IMR-90 (cell line): ENCODE measurements around the gene TMEM37. TPM values are rescaled to one million over a fixed set of nuclear protein-coding genes. Genes with fewer than 3 reads are reported as not detected.

Source experiments
- ATAC-seq: fragments of 200-7000 bp; cut with Tn5 transposase; 2 replicates; pipeline ENCODE4 v1.9.1; 2020; ENCODE audit warnings: low read depth, mild to moderate bottlenecking, moderate library complexity
- BruUV-seq: library from RNA; stranded (reverse); fragments of 400-500 nt; replicated peaks from 2 replicates; lab custom pipeline; 2021; lab: Mats Ljungman, UMichigan
- CTCF ChIA-PET: fragments of 300-600 bp; formaldehyde crosslinking; extraction: SDS; loops from one replicate; lab custom pipeline; 2021; ENCODE audit warnings: antibody characterized with exemption; lab: Yijun Ruan, JAX
- POLR2A ChIA-PET: fragments of 300-600 bp; sonication (Branson Sonifier 250); formaldehyde crosslinking; loops from one replicate; lab custom pipeline; 2022; ENCODE audit warnings: antibody characterized with exemption; ENCODE audit not compliant: unreplicated experiment; lab: Charles Lee
- DNase-seq: peaks from one replicate; pipeline ENCODE4 v3.0.0; 2013
- H2AFZ ChIP-seq: replicated peaks from 2 replicates; pipeline ENCODE3; 2013; ENCODE audit warnings: low read length, mild to moderate bottlenecking; ENCODE audit not compliant: poor library complexity
- H2AK5ac ChIP-seq: 2 replicates; pipeline ENCODE4 v1.6.1; 2013; ENCODE audit warnings: low read depth, low read length, inconsistent platforms
- H2AK9ac ChIP-seq: replicated peaks from 2 replicates; pipeline ENCODE3; 2013; ENCODE audit warnings: mild to moderate bottlenecking, low read depth, low read length, moderate library complexity; ENCODE audit not compliant: poor library complexity
- H2BK120ac ChIP-seq: 2 replicates; pipeline ENCODE4 v1.6.1; 2013; ENCODE audit warnings: low read depth, low read length, inconsistent platforms
- H2BK15ac ChIP-seq: 3 replicates; pipeline ENCODE4 v1.6.1; 2013; ENCODE audit warnings: low read depth, low read length, inconsistent platforms
- H2BK20ac ChIP-seq: 2 replicates; pipeline ENCODE4 v1.6.1; 2013; ENCODE audit warnings: low read depth, mild to moderate bottlenecking, inconsistent platforms, low read length, moderate library complexity
- H2BK5ac ChIP-seq: 2 replicates; pipeline ENCODE4 v1.6.1; 2013; ENCODE audit warnings: mild to moderate bottlenecking, low read depth, low read length, inconsistent platforms; ENCODE audit not compliant: poor library complexity, severe bottlenecking
- H3K14ac ChIP-seq: replicated peaks from 2 replicates; pipeline ENCODE4 v1.6.1; 2013; ENCODE audit warnings: low read depth, low read length, inconsistent platforms
- H3K18ac ChIP-seq: 2 replicates; pipeline ENCODE4 v1.6.1; 2013; ENCODE audit warnings: low read depth, low read length, control low read depth
- H3K23ac ChIP-seq: 2 replicates; pipeline ENCODE4 v1.6.1; 2013; ENCODE audit warnings: low read depth, low read length, inconsistent platforms
- H3K27ac ChIP-seq: 2 replicates; pipeline ENCODE4 v1.5.1; 2013; ENCODE audit warnings: mild to moderate bottlenecking, control low read depth, low read length; ENCODE audit not compliant: insufficient read depth
- H3K27me3 ChIP-seq: 2 replicates; pipeline ENCODE4 v1.6.1; 2013; ENCODE audit warnings: low read length; ENCODE audit not compliant: control insufficient read depth, insufficient read depth
- H3K36me3 ChIP-seq: 2 replicates; pipeline ENCODE4 v1.6.1; 2013; ENCODE audit warnings: low read length, mixed read lengths; ENCODE audit not compliant: control insufficient read depth, insufficient read depth
- H3K4ac ChIP-seq: 2 replicates; pipeline ENCODE4 v1.6.1; 2013; ENCODE audit warnings: low read depth, low read length, inconsistent platforms
- H3K4me1 ChIP-seq: 2 replicates; pipeline ENCODE4 v1.6.1; 2013; ENCODE audit warnings: low read length, mixed read lengths; ENCODE audit not compliant: control insufficient read depth, insufficient read depth
- H3K4me2 ChIP-seq: 2 replicates; pipeline ENCODE4 v1.6.1; 2013; ENCODE audit warnings: low read depth, mild to moderate bottlenecking, control low read depth, low read length, moderate library complexity
- H3K4me3 ChIP-seq: 2 replicates; pipeline ENCODE4 v1.5.1; 2013; ENCODE audit warnings: low read depth, mild to moderate bottlenecking, control low read depth, low read length, moderate library complexity; ENCODE audit not compliant: insufficient read depth
- H3K56ac ChIP-seq: 2 replicates; pipeline ENCODE4 v1.6.1; 2013; ENCODE audit warnings: low read length, inconsistent platforms; ENCODE audit not compliant: insufficient read depth; ENCODE audit errors: extremely low read depth
- H3K79me1 ChIP-seq, 2 experiments: 2 replicates each; pipeline ENCODE4 v1.6.1; 2013; ENCODE audit warnings: low read length in 2 of 2, inconsistent platforms in 1 of 2, low read depth in 1 of 2
- H3K9ac ChIP-seq: 2 replicates; pipeline ENCODE4 v1.6.1; 2013; ENCODE audit warnings: low read depth, low read length, control low read depth
- H3K9me1 ChIP-seq: 2 replicates; pipeline ENCODE4 v1.6.1; 2013; ENCODE audit warnings: low read length, inconsistent platforms; ENCODE audit not compliant: insufficient read depth
- H3K9me3 ChIP-seq: 2 replicates; pipeline ENCODE4 v1.6.1; 2013; ENCODE audit warnings: low read length; ENCODE audit not compliant: control insufficient read depth, insufficient read depth
- H4K20me1 ChIP-seq: 2 replicates; pipeline ENCODE4 v1.6.1; 2013; ENCODE audit warnings: low read length, inconsistent platforms; ENCODE audit not compliant: insufficient read depth
- H4K5ac ChIP-seq: 2 replicates; pipeline ENCODE4 v1.6.1; 2013; ENCODE audit warnings: mild to moderate bottlenecking, low read depth, low read length, control low read depth
- H4K8ac ChIP-seq, 2 experiments: 2 replicates each; pipeline ENCODE4 v1.6.1; 2013; ENCODE audit warnings: low read depth in 2 of 2, low read length in 2 of 2, control low read depth in 1 of 2, inconsistent platforms in 1 of 2
- H4K91ac ChIP-seq: 2 replicates; pipeline ENCODE4 v1.6.1; 2013; ENCODE audit warnings: low read depth, low read length, inconsistent platforms; ENCODE audit not compliant: insufficient read depth
- BHLHE40 ChIP-seq: fragments of 150-350 bp; IDR thresholded peaks from 2 replicates; pipeline ENCODE4 v1.6.1; 2016; ENCODE audit warnings: mild to moderate bottlenecking, low read depth, low read length
- CEBPB ChIP-seq: IDR thresholded peaks from 2 replicates; pipeline ENCODE4 v1.6.1; 2012; ENCODE audit warnings: low read depth, low read length, improper control_type of control experiment
- CHD1 ChIP-seq: IDR thresholded peaks from 2 replicates; pipeline ENCODE4 v1.6.1; 2012; ENCODE audit warnings: low read depth, low read length, improper control_type of control experiment
- FOS ChIP-seq: fragments of 150-350 bp; IDR thresholded peaks from 2 replicates; pipeline ENCODE4 v1.6.1; 2016; ENCODE audit warnings: low read depth, low read length
- MAFK ChIP-seq: IDR thresholded peaks from 2 replicates; pipeline ENCODE4 v1.6.1; 2012; ENCODE audit warnings: low read depth, low read length, improper control_type of control experiment
- MAZ ChIP-seq: IDR thresholded peaks from 2 replicates; pipeline ENCODE4 v1.6.1; 2012; ENCODE audit warnings: low read depth, mild to moderate bottlenecking, low read length, improper control_type of control experiment, moderate library complexity, borderline replicate concordance
- MXI1 ChIP-seq: IDR thresholded peaks from 2 replicates; pipeline ENCODE4 v1.6.1; 2012; ENCODE audit warnings: low read depth, mild to moderate bottlenecking, low read length, moderate library complexity, borderline replicate concordance
- NFE2L2 ChIP-seq: fragments of 150-350 bp; IDR thresholded peaks from 2 replicates; pipeline ENCODE4 v1.6.1; 2016; ENCODE audit warnings: low read depth, mild to moderate bottlenecking, low read length
- POLR2A ChIP-seq: IDR thresholded peaks from 2 replicates; pipeline ENCODE4 v1.6.1; 2012; ENCODE audit warnings: mild to moderate bottlenecking, low read depth, low read length
- RAD21 ChIP-seq: IDR thresholded peaks from 2 replicates; pipeline ENCODE4 v1.6.1; 2012; ENCODE audit warnings: low read length, improper control_type of control experiment
- RCOR1 ChIP-seq: IDR thresholded peaks from 2 replicates; pipeline ENCODE4 v1.6.1; 2012; ENCODE audit warnings: mild to moderate bottlenecking, low read length, improper control_type of control experiment; ENCODE audit not compliant: insufficient replicate concordance
- RFX5 ChIP-seq: IDR thresholded peaks from 2 replicates; pipeline ENCODE4 v1.8.0; 2012; ENCODE audit warnings: low read depth, mild to moderate bottlenecking, low read length, moderate library complexity
- SMC3 ChIP-seq: fragments of 150-350 bp; IDR thresholded peaks from 2 replicates; pipeline ENCODE4 v1.6.1; 2016; ENCODE audit warnings: low read depth, mild to moderate bottlenecking, antibody characterized with exemption, low read length, moderate library complexity
- WGBS, 2 experiments: methylation state at CpG; one replicate each; pipeline versions ENCODE4 v1.1.5 to v1.1.7; 2013; ENCODE audit warnings: missing lambda C conversion rate in 2 of 2; ENCODE audit not compliant: insufficient read length in 1 of 2; ENCODE audit errors: extremely low coverage in 2 of 2; 5-methylcytosine and 5-hydroxymethylcytosine counted together
- dilution Hi-C: fragments of 300-500 bp; cut with HindIII; formaldehyde crosslinking; loops from one replicate; pipeline ENCODE4 v1.14.3; 2018; ENCODE audit warnings: low sequenced_read_pairs; ENCODE audit not compliant: unreplicated experiment
- in situ Hi-C: fragments of 300-500 bp; cut with MboI; formaldehyde crosslinking; loops from 3 replicates; pipeline ENCODE4 v1.14.3; 2019; ENCODE audit warnings: low sequenced_read_pairs, inconsistent platforms, mixed read lengths
- intact Hi-C: fragments of 100-400 bp; cut with micrococcal nuclease; formaldehyde crosslinking; loops from 2 replicates; pipeline ENCODE4 v1.10.0; 2022
- polyA plus RNA-seq, 3 experiments: library from polyadenylated mRNA; depleted of rRNA; stranded (reverse); fragments of >200 nt; gene quantifications; 2 replicates each; pipeline ENCODE4 v1.2.3, GENCODE V29; 2012; ENCODE audit warnings: low replicate concordance in 1 of 3
- total RNA-seq: library from RNA; depleted of rRNA; stranded (reverse); fragments of >200 nt; gene quantifications from 2 replicates; pipeline ENCODE4 v1.2.3, GENCODE V29; 2012
- TF ChIP-seq, protein P1 (sequence below): fragments of 150-350 bp; IDR thresholded peaks from 2 replicates; pipeline ENCODE4 v1.6.1; 2016; ENCODE audit warnings: low read depth, mild to moderate bottlenecking, low read length, moderate library complexity, borderline replicate concordance
- TF ChIP-seq, protein P2 (sequence below): conservative IDR thresholded peaks from 2 replicates; pipeline ENCODE4 v1.5.1; 2012; ENCODE audit warnings: mild to moderate bottlenecking, low read depth, low read length, improper control_type of control experiment
- TF ChIP-seq, protein P3 (sequence below): fragments of 150-350 bp; IDR thresholded peaks from 2 replicates; pipeline ENCODE4 v1.6.1; 2017; ENCODE audit warnings: mild to moderate bottlenecking, antibody characterized with exemption, low read length, low read depth

TMEM37 gene
- total and polyA plus RNA-seq, 2 of the 4 experiments (the other 2 are of a cell fraction) = under 0.01 to 0.39 TPM

DNA sequence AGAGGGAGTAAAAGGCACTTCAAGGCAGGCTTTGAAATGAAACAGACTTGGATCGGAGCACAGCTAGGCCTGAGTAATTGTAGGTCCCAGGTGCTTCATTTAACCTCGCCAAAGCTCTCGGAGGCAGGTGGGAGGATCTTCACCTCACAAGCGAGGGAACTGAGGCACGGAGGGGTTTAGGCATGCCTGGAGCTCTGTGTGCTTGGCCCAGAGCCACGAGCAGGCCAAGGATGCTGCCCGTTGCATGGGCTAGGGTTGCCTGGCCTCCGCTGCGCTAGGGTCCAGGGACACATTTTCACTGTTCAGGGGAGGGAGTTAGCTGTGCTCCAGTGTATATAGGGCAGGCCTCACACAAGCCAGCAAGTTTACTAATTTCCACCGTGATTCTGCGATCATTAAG is 11.2 kb downstream of the TMEM37 start:
- TF ChIP-seq, protein P1, sequence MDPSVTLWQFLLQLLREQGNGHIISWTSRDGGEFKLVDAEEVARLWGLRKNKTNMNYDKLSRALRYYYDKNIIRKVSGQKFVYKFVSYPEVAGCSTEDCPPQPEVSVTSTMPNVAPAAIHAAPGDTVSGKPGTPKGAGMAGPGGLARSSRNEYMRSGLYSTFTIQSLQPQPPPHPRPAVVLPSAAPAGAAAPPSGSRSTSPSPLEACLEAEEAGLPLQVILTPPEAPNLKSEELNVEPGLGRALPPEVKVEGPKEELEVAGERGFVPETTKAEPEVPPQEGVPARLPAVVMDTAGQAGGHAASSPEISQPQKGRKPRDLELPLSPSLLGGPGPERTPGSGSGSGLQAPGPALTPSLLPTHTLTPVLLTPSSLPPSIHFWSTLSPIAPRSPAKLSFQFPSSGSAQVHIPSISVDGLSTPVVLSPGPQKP = no peak
- TF ChIP-seq, protein P2, sequence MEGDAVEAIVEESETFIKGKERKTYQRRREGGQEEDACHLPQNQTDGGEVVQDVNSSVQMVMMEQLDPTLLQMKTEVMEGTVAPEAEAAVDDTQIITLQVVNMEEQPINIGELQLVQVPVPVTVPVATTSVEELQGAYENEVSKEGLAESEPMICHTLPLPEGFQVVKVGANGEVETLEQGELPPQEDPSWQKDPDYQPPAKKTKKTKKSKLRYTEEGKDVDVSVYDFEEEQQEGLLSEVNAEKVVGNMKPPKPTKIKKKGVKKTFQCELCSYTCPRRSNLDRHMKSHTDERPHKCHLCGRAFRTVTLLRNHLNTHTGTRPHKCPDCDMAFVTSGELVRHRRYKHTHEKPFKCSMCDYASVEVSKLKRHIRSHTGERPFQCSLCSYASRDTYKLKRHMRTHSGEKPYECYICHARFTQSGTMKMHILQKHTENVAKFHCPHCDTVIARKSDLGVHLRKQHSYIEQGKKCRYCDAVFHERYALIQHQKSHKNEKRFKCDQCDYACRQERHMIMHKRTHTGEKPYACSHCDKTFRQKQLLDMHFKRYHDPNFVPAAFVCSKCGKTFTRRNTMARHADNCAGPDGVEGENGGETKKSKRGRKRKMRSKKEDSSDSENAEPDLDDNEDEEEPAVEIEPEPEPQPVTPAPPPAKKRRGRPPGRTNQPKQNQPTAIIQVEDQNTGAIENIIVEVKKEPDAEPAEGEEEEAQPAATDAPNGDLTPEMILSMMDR = no peak
- no peak for TF ChIP-seq MXI1
- TF ChIP-seq SMC3 = no peak
- no peak for TF ChIP-seq BHLHE40
- no peak for TF ChIP-seq MAZ
- no peak for TF ChIP-seq RCOR1
- no peak for TF ChIP-seq CEBPB
- TF ChIP-seq RFX5 = no peak
- TF ChIP-seq MAFK = no peak
- no peak for TF ChIP-seq FOS
- TF ChIP-seq NFE2L2 = no peak
- TF ChIP-seq RAD21 = no peak
- no peak for TF ChIP-seq CHD1
- TF ChIP-seq, protein P3, sequence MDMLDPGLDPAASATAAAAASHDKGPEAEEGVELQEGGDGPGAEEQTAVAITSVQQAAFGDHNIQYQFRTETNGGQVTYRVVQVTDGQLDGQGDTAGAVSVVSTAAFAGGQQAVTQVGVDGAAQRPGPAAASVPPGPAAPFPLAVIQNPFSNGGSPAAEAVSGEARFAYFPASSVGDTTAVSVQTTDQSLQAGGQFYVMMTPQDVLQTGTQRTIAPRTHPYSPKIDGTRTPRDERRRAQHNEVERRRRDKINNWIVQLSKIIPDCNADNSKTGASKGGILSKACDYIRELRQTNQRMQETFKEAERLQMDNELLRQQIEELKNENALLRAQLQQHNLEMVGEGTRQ = no peak
- TF ChIP-seq POLR2A = no peak
- Histone ChIP-seq H3K79me1 (no peaks in the 10 kb centered on the region), H4K20me1 (no peaks in the 10 kb centered on the region), H3K18ac (no peak overlapping the region), H3K23ac (no peak overlapping the region), H3K14ac (no peak overlapping the region), H3K4me3 (no peak overlapping the region), H3K9ac (no peak overlapping the region), H2BK5ac (no peak overlapping the region), H3K27me3 (peaks cover 10% of the 10 kb centered on the region), H4K5ac (no peak overlapping the region), H3K9me1 (no peaks in the 10 kb centered on the region), H3K36me3 (no peaks in the 10 kb centered on the region), H3K4ac (no peak overlapping the region), H3K27ac (no peak overlapping the region), H2AK9ac (no peak overlapping the region), H3K56ac (no peak overlapping the region), H2BK15ac (no peak overlapping the region), H3K4me1 (no peaks in the 10 kb centered on the region), H2AK5ac (no peak overlapping the region), H4K8ac (no peak overlapping the region), H3K9me3 (no peaks in the 10 kb centered on the region), H3K4me2 (no peak overlapping the region), H2BK120ac (no peak overlapping the region), H2AFZ (no peak overlapping the region), H2BK20ac (no peak overlapping the region), H4K91ac (no peak overlapping the region)
- CTCF ChIA-PET = no interaction called here
- ATAC-seq (no peak), DNase-seq (no peak)
- dilution Hi-C loops = no loop called here
- BruUV-seq = no TSS peak
- intact Hi-C loops = no loop called here
- POLR2A ChIA-PET = no interaction called here
- in situ Hi-C loops = no loop called here
- WGBS, 2 experiments = 74% methylated on average over 3 of the region's 11 CpGs; no CpG with 5 or more reads in 1 of the 2 experiments
